GM12875 (cell line): ENCODE results near the gene ASTN2.

ENCODE experiments used
- H3K4me3 ChIP-seq: one replicate; pipeline ENCODE4 v1.5.1; 2011; ENCODE audit warnings: low read depth, low read length, control low read depth
- CTCF ChIP-seq: IDR thresholded peaks from 2 replicates; pipeline ENCODE4 v1.5.1; 2011; ENCODE audit warnings: low read depth, mild to moderate bottlenecking, control low read depth, inconsistent platforms, low read length, moderate library complexity, borderline replicate concordance; ENCODE audit not compliant: insufficient read depth

ASTN2 gene

GRCh38 chr9:116765011-116765410 lies 649.8 kb downstream of the ASTN2 start:
- H3K4me3 ChIP-seq, result no peak overlapping the region
- TF ChIP-seq CTCF, result no peak

GRCh38 chr9:116763770-116764169 lies 651.1 kb downstream of the ASTN2 start:
- H3K4me3 ChIP-seq, result no peak overlapping the region
- no peak for TF ChIP-seq CTCF

- no peak overlapping the region for H3K4me3 ChIP-seq
- TF ChIP-seq CTCF, result no peak
These were observed 654.2 kb downstream of the ASTN2 start for GRCh38 chr9:116760636-116761035.

GRCh38 chr9:116757030-116757429 lies 657.8 kb downstream of the ASTN2 start:
- no peak for TF ChIP-seq CTCF
- H3K4me3 ChIP-seq, result no peak overlapping the region

GRCh38 chr9:116753389-116753788 lies 661.5 kb downstream of the ASTN2 start:
- H3K4me3 ChIP-seq, result no peak overlapping the region
- TF ChIP-seq CTCF, result no peak

- no peak overlapping the region for H3K4me3 ChIP-seq
- TF ChIP-seq CTCF, result no peak
These were observed 664.3 kb downstream of the ASTN2 start for GRCh38 chr9:116750510-116750909.

- no peak overlapping the region for H3K4me3 ChIP-seq
These were observed 665.1 kb downstream of the ASTN2 start for GRCh38 chr9:116749772-116750171.

More at GRCh38 chr9:116749772-116750171, 665.1 kb downstream of the ASTN2 start:
- no peak for TF ChIP-seq CTCF
